ENCODE measurements around the gene GPR152. TPM values are rescaled to one million over a fixed set of nuclear protein-coding genes. Genes with fewer than 3 reads are reported as not detected.

GPR152 gene
- total RNA-seq, 2 donors from 2014 or later, result not detected

GRCh38 chr11:67450796-67451657 is 1.5 kb downstream of the GPR152 start:
- no peaks in the 10 kb centered on the region for H3K27me3 ChIP-seq (replicated peaks; ENCODE audit: insufficient read depth)
- no peak for TF ChIP-seq CTCF (IDR thresholded peaks at IDR 0.05)
- TF ChIP-seq POLR2A (IDR thresholded peaks at IDR 0.05), result no peak
- H3K4me3 ChIP-seq, result no peak overlapping the region
- no peaks in the 10 kb centered on the region for H3K9me3 ChIP-seq
- H3K27ac ChIP-seq, result no peak overlapping the region
- H3K36me3 ChIP-seq, result no peaks in the 10 kb centered on the region
- H3K4me1 ChIP-seq (replicated peaks), result no peaks in the 10 kb centered on the region
- intact Hi-C loops (cut with DNase I), result no loop called here
- no peak for DNase-seq (ENCODE audit: low spot score)
- 90% methylated on average over 25 of the region's 25 CpGs for whole genome bisulfite sequencing

GRCh38 chr11:67449116-67449844 is 3.2 kb downstream of the GPR152 start:
- no peaks in the 10 kb centered on the region for H3K9me3 ChIP-seq
- no peak for DNase-seq (ENCODE audit: low spot score)
- no peak for TF ChIP-seq POLR2A (IDR thresholded peaks at IDR 0.05)
- TF ChIP-seq CTCF (IDR thresholded peaks at IDR 0.05), result no peak
- TF ChIP-seq POLR2AphosphoS5 (IDR thresholded peaks at IDR 0.05), result no peak
- 85% methylated on average over 9 of the region's 9 CpGs for WGBS
- intact Hi-C loops (cut with DNase I), result no loop called here
- no peak overlapping the region for H3K27ac ChIP-seq
- no peaks in the 10 kb centered on the region for H3K4me1 ChIP-seq (replicated peaks)
- no peak overlapping the region for H3K4me3 ChIP-seq
- H3K27me3 ChIP-seq (replicated peaks; ENCODE audit: insufficient read depth), result no peaks in the 10 kb centered on the region
- no peaks in the 10 kb centered on the region for H3K36me3 ChIP-seq

GRCh38 chr11:67448220-67448609 is 4.3 kb downstream of the GPR152 start:
- intact Hi-C loops (cut with DNase I), result no loop called here
- Histone ChIP-seq H3K4me1 (replicated peaks) (no peaks in the 10 kb centered on the region), H3K27ac (no peak overlapping the region), H3K36me3 (no peaks in the 10 kb centered on the region), H3K27me3 (replicated peaks; ENCODE audit: insufficient read depth) (no peaks in the 10 kb centered on the region), H3K9me3 (no peaks in the 10 kb centered on the region), H3K4me3 (no peak overlapping the region)
- TF ChIP-seq POLR2A (IDR thresholded peaks at IDR 0.05) (no peak), POLR2AphosphoS5 (IDR thresholded peaks at IDR 0.05) (no peak), CTCF (IDR thresholded peaks at IDR 0.05) (no peak)
- 94% methylated on average over 7 of the region's 7 CpGs for WGBS
- DNase-seq (ENCODE audit: low spot score), result no peak

GRCh38 chr11:67445515-67445914 is 7.0 kb downstream of the GPR152 start:
- intact Hi-C loops (cut with DNase I), result no loop called here
- H3K9me3 ChIP-seq, result no peaks in the 10 kb centered on the region
- no peaks in the 10 kb centered on the region for H3K27me3 ChIP-seq (replicated peaks; ENCODE audit: insufficient read depth)
- peaks cover 16% of the 10 kb centered on the region for H3K4me1 ChIP-seq (replicated peaks)
- TF ChIP-seq POLR2A (IDR thresholded peaks at IDR 0.05), result no peak
- H3K4me3 ChIP-seq, result no peak overlapping the region
- H3K36me3 ChIP-seq, result peaks cover 0 to 10% of the 10 kb centered on the region in 2 donors
- H3K27ac ChIP-seq, result no peak overlapping the region
- WGBS, result 79% methylated on average over 5 of the region's 5 CpGs
- DNase-seq (ENCODE audit: low spot score), result no peak

GRCh38 chr11:67442504-67443404 is 9.8 kb downstream of the GPR152 start:
- Histone ChIP-seq H3K4me3 (peak overlapping the region; percentile 86 to 89), H3K36me3 (peaks cover 0 to 10% of the 10 kb centered on the region in 2 donors), H3K4me1 (replicated peaks) (peaks cover 16% of the 10 kb centered on the region), H3K27me3 (replicated peaks; ENCODE audit: insufficient read depth) (no peaks in the 10 kb centered on the region), H3K27ac (peak overlapping the region; percentile 98), H3K9me3 (no peaks in the 10 kb centered on the region)
- WGBS, result 33% methylated on average over 39 of the region's 45 CpGs
- intact Hi-C loops (cut with DNase I), result no loop called here
- TF ChIP-seq POLR2AphosphoS5 (IDR thresholded peaks at IDR 0.05) (no peak), POLR2A (IDR thresholded peaks at IDR 0.05) (no peak), CTCF (IDR thresholded peaks at IDR 0.05) (no peak)
- DNase-seq (ENCODE audit: low spot score), result no peak
